IPS DF 6.9 (cell line): ENCODE measurements around the gene UBE2O.

Source experiments
- DNase-seq: peaks from one replicate; pipeline ENCODE4 v3.0.0-alpha.2; 2013; ENCODE audit warnings: low read depth, low spot score
- H3K27ac ChIP-seq: one replicate; pipeline ENCODE4 v1.5.1; 2013; ENCODE audit warnings: low read length, control low read depth
- H3K27me3 ChIP-seq: 2 replicates; pipeline ENCODE4 v1.6.1; 2013; ENCODE audit warnings: mild to moderate bottlenecking, low read length; ENCODE audit not compliant: control insufficient read depth, insufficient read depth
- H3K36me3 ChIP-seq: 2 replicates; pipeline ENCODE4 v1.6.1; 2013; ENCODE audit warnings: low read length; ENCODE audit not compliant: control insufficient read depth, insufficient read depth
- H3K4me1 ChIP-seq: 2 replicates; pipeline ENCODE4 v1.6.1; 2013; ENCODE audit warnings: low read length; ENCODE audit not compliant: control insufficient read depth, insufficient read depth
- H3K4me3 ChIP-seq: 2 replicates; pipeline ENCODE4 v1.5.1; 2013; ENCODE audit warnings: mild to moderate bottlenecking, low read length
- H3K9me3 ChIP-seq: 2 replicates; pipeline ENCODE4 v1.6.1; 2013; ENCODE audit warnings: low read length, inconsistent platforms; ENCODE audit not compliant: control insufficient read depth, insufficient read depth
- WGBS: extraction: QIAGEN DNeasy Blood & Tissue Kit; methylation state at CpG from one replicate; pipeline ENCODE4 v1.1.7; 2013; ENCODE audit warnings: mixed read lengths, missing lambda C conversion rate; ENCODE audit not compliant: insufficient read length, insufficient coverage; 5-methylcytosine and 5-hydroxymethylcytosine counted together

Gene UBE2O

GRCh38 chr17:76422860-76423259, 30.1 kb downstream of the UBE2O start:
- no peaks in the 10 kb centered on the region for H3K36me3 ChIP-seq
- peaks cover 1% of the 10 kb centered on the region; the same call in 1 of the 2 replicates for H3K4me1 ChIP-seq
- H3K27ac ChIP-seq, result no peak overlapping the region
- WGBS, result no CpG with 5 or more reads among the region's 6 CpGs
- H3K27me3 ChIP-seq, result no peaks in the 10 kb centered on the region
- no peaks in the 10 kb centered on the region for H3K9me3 ChIP-seq
- no peak overlapping the region for H3K4me3 ChIP-seq
- DNase-seq, result no peak

GRCh38 chr17:76422406-76422805, 30.5 kb downstream of the UBE2O start:
- no peak overlapping the region for H3K4me3 ChIP-seq
- WGBS, result no CpG with 5 or more reads among the region's 8 CpGs
- no peaks in the 10 kb centered on the region for H3K27me3 ChIP-seq
- no peaks in the 10 kb centered on the region for H3K36me3 ChIP-seq
- no peak overlapping the region for H3K27ac ChIP-seq
- no peaks in the 10 kb centered on the region for H3K9me3 ChIP-seq
- H3K4me1 ChIP-seq, result peaks cover 1% of the 10 kb centered on the region; the same call in 1 of the 2 replicates
- DNase-seq, result no peak

- H3K4me1 ChIP-seq, result 0 out of 2 replicates have a peak, but pooled peaks cover 1% of the 10 kb centered on the region
- no peak for DNase-seq
- H3K9me3 ChIP-seq, result no peaks in the 10 kb centered on the region
- H3K27me3 ChIP-seq, result no peaks in the 10 kb centered on the region
- no CpG with 5 or more reads among the region's 7 CpGs for WGBS
- H3K27ac ChIP-seq, result no peak overlapping the region
- H3K4me3 ChIP-seq, result no peak overlapping the region
- no peaks in the 10 kb centered on the region for H3K36me3 ChIP-seq
Observed at GRCh38 chr17:76421044-76421407, 31.9 kb downstream of the UBE2O start.

- WGBS, result no CpG with 5 or more reads among the region's 10 CpGs
- H3K36me3 ChIP-seq, result no peaks in the 10 kb centered on the region
- H3K27me3 ChIP-seq, result no peaks in the 10 kb centered on the region
- H3K4me1 ChIP-seq, result 0 out of 2 replicates have a peak, but pooled peaks cover 1% of the 10 kb centered on the region
- no peak overlapping the region for H3K4me3 ChIP-seq
- no peak for DNase-seq
- H3K9me3 ChIP-seq, result no peaks in the 10 kb centered on the region
- no peak overlapping the region for H3K27ac ChIP-seq
Observed at GRCh38 chr17:76420356-76421043, 32.5 kb downstream of the UBE2O start.

GRCh38 chr17:76419576-76420260, 33.2 kb downstream of the UBE2O start:
- WGBS, result no CpG with 5 or more reads among the region's 17 CpGs
- no peaks in the 10 kb centered on the region for H3K9me3 ChIP-seq
- no peak for DNase-seq
- no peaks in the 10 kb centered on the region for H3K27me3 ChIP-seq
- no peak overlapping the region for H3K4me3 ChIP-seq
- H3K27ac ChIP-seq, result no peak overlapping the region
- H3K36me3 ChIP-seq, result no peaks in the 10 kb centered on the region
- H3K4me1 ChIP-seq, result 0 out of 2 replicates have a peak, but pooled peaks cover 1% of the 10 kb centered on the region

GRCh38 chr17:76417499-76418143, 35.3 kb downstream of the UBE2O start:
- 0 out of 2 replicates have a peak, but pooled peaks cover 4% of the 10 kb centered on the region for H3K4me1 ChIP-seq
- H3K36me3 ChIP-seq, result no peaks in the 10 kb centered on the region
- H3K27me3 ChIP-seq, result no peaks in the 10 kb centered on the region
- no peak overlapping the region for H3K27ac ChIP-seq
- WGBS, result no CpG with 5 or more reads among the region's 11 CpGs
- DNase-seq, result no peak
- H3K4me3 ChIP-seq, result no peak overlapping the region
- no peaks in the 10 kb centered on the region for H3K9me3 ChIP-seq

GRCh38 chr17:76416899-76417298, 36.1 kb downstream of the UBE2O start:
- H3K27ac ChIP-seq, result no peak overlapping the region
- no peaks in the 10 kb centered on the region for H3K9me3 ChIP-seq
- 0 out of 2 replicates have a peak, but pooled peaks cover 4% of the 10 kb centered on the region for H3K4me1 ChIP-seq
- WGBS, result no CpG with 5 or more reads among the region's 4 CpGs
- H3K4me3 ChIP-seq, result no peak overlapping the region
- no peaks in the 10 kb centered on the region for H3K36me3 ChIP-seq
- no peak for DNase-seq
- H3K27me3 ChIP-seq, result no peaks in the 10 kb centered on the region

- no peak overlapping the region for H3K27ac ChIP-seq
- no peaks in the 10 kb centered on the region for H3K9me3 ChIP-seq
- H3K4me1 ChIP-seq, result 0 out of 2 replicates have a peak, but pooled peaks cover 4% of the 10 kb centered on the region
- H3K4me3 ChIP-seq, result no peak overlapping the region
- no peak for DNase-seq
- no peaks in the 10 kb centered on the region for H3K36me3 ChIP-seq
- H3K27me3 ChIP-seq, result no peaks in the 10 kb centered on the region
- no CpG with 5 or more reads among the region's 6 CpGs for WGBS
Observed at GRCh38 chr17:76416457-76416856, 36.5 kb downstream of the UBE2O start.

- H3K4me1 ChIP-seq, result 0 out of 2 replicates have a peak, but pooled peaks cover 4% of the 10 kb centered on the region
- no peaks in the 10 kb centered on the region for H3K9me3 ChIP-seq
- WGBS, result no CpG with 5 or more reads among the region's 15 CpGs
Observed at GRCh38 chr17:76415786-76416185, 37.2 kb downstream of the UBE2O start.

More at GRCh38 chr17:76415786-76416185, 37.2 kb downstream of the UBE2O start:
- H3K4me3 ChIP-seq, result no peak overlapping the region
- no peaks in the 10 kb centered on the region for H3K36me3 ChIP-seq
- DNase-seq, result no peak
- H3K27me3 ChIP-seq, result no peaks in the 10 kb centered on the region
- no peak overlapping the region for H3K27ac ChIP-seq
